Neural progenitor cell (in vitro differentiated cells): ENCODE measurements around the gene WEE1. TPM values are rescaled to one million over a fixed set of nuclear protein-coding genes. Genes with fewer than 3 reads are reported as not detected.

Experiments
- DNase-seq: peaks from one replicate; pipeline ENCODE4 v3.0.0-alpha.2; 2016; ENCODE audit warnings: low spot score
- H2AFZ ChIP-seq: fragments of 200-600 bp; sonication (generic); replicated peaks from 2 replicates; pipeline ENCODE4 v1.6.1; 2016; ENCODE audit warnings: antibody characterized with exemption
- H3F3A ChIP-seq: fragments of 200-600 bp; sonication (generic); 2 replicates; pipeline ENCODE4 v1.6.1; 2016; ENCODE audit warnings: antibody characterized with exemption, low read depth
- H3K27ac ChIP-seq: fragments of 200-600 bp; sonication (generic); 2 replicates; pipeline ENCODE4 v1.5.1; 2016; ENCODE audit warnings: mild to moderate bottlenecking
- H3K27me3 ChIP-seq: fragments of 200-600 bp; sonication (generic); 2 replicates; pipeline ENCODE4 v1.6.1; 2016; ENCODE audit warnings: mild to moderate bottlenecking, moderate library complexity
- H3K36me3 ChIP-seq: fragments of 200-600 bp; sonication (generic); 2 replicates; pipeline ENCODE4 v1.5.1; 2016
- H3K4me1 ChIP-seq: fragments of 200-600 bp; sonication (generic); 2 replicates; pipeline ENCODE4 v1.6.1; 2016; ENCODE audit warnings: mixed run types
- H3K4me2 ChIP-seq: fragments of 200-600 bp; sonication (generic); 2 replicates; pipeline ENCODE4 v1.6.1; 2016
- H3K4me3 ChIP-seq: fragments of 200-600 bp; sonication (generic); 2 replicates; pipeline ENCODE4 v1.5.1; 2016
- H3K79me2 ChIP-seq: fragments of 200-600 bp; sonication (generic); 2 replicates; pipeline ENCODE4 v1.6.1; 2016; ENCODE audit warnings: low read depth
- H3K9ac ChIP-seq: fragments of 200-600 bp; sonication (generic); 2 replicates; pipeline ENCODE4 v1.6.1; 2016
- H3K9me3 ChIP-seq: fragments of 200-600 bp; sonication (generic); 2 replicates; pipeline ENCODE4 v1.5.1; 2016; ENCODE audit warnings: low read depth
- H4K20me1 ChIP-seq: fragments of 200-600 bp; sonication (generic); 2 replicates; pipeline ENCODE4 v1.6.1; 2016; ENCODE audit warnings: low read depth
- H3K27ac Mint-ChIP-seq: 3 replicates; pipeline ENCODE4 v1.8.0; 2021; ENCODE audit warnings: mixed read lengths
- H3K27me3 Mint-ChIP-seq: 2 replicates; pipeline ENCODE4 v1.8.0; 2022; ENCODE audit warnings: low read depth, mild to moderate bottlenecking, inconsistent platforms, moderate library complexity, mixed read lengths; ENCODE audit not compliant: insufficient read depth
- H3K36me3 Mint-ChIP-seq: 3 replicates; pipeline ENCODE4 v1.8.0; 2021; ENCODE audit warnings: mixed read lengths
- H3K4me1 Mint-ChIP-seq: 3 replicates; pipeline ENCODE4 v1.8.0; 2021; ENCODE audit warnings: mixed read lengths
- H3K4me3 Mint-ChIP-seq: 3 replicates; pipeline ENCODE4 v1.8.0; 2021; ENCODE audit warnings: mild to moderate bottlenecking, moderate library complexity, mixed read lengths
- H3K9me3 Mint-ChIP-seq: 3 replicates; pipeline ENCODE4 v1.8.0; 2020; ENCODE audit warnings: mixed read lengths
- CTCF ChIP-seq: fragments of 200-600 bp; sonication (generic); IDR thresholded peaks from 2 replicates; pipeline ENCODE4 v1.5.1; 2017; ENCODE audit warnings: antibody characterized with exemption, mild to moderate bottlenecking
- EZH2 ChIP-seq: fragments of 200-600 bp; sonication (generic); IDR thresholded peaks from 2 replicates; pipeline ENCODE4 v1.6.1; 2017; ENCODE audit warnings: antibody characterized with exemption, mild to moderate bottlenecking, moderate library complexity
- EZH2phosphoT487 ChIP-seq: fragments of 200-600 bp; sonication (generic); IDR thresholded peaks from 2 replicates; pipeline ENCODE4 v1.6.1; 2017; ENCODE audit warnings: antibody characterized with exemption
- total RNA-seq: library from RNA; depleted of rRNA; stranded (reverse); fragments of >200 nt; gene quantifications from 2 replicates; pipeline ENCODE4 v1.2.3, GENCODE V29; 2015; ENCODE audit warnings: low replicate concordance

Gene WEE1
- total RNA-seq, 1 donor from 2014 or later: 156 TPM

GRCh38 chr11:9600166-9600565 lies 26.7 kb downstream of the WEE1 start:
- H3F3A ChIP-seq: peaks cover 3% of the 10 kb centered on the region
- no peaks in the 10 kb centered on the region for H3K9me3 Mint-ChIP-seq
- H3K79me2 ChIP-seq: no peaks in the 10 kb centered on the region
- no peaks in the 10 kb centered on the region for H3K36me3 Mint-ChIP-seq
- no peaks in the 10 kb centered on the region for H3K27me3 ChIP-seq
- peaks cover 11% of the 10 kb centered on the region for H3K4me1 Mint-ChIP-seq
- H4K20me1 ChIP-seq: no peaks in the 10 kb centered on the region
- no peaks in the 10 kb centered on the region for H3K9me3 ChIP-seq
- H3K27me3 Mint-ChIP-seq: peaks cover 8% of the 10 kb centered on the region
- no peak for DNase-seq
- H3K36me3 ChIP-seq: no peaks in the 10 kb centered on the region
- H3K4me3 Mint-ChIP-seq: no peak overlapping the region
- no peak overlapping the region for H3K9ac ChIP-seq
- no peaks in the 10 kb centered on the region for H3K4me1 ChIP-seq
- H3K4me2 ChIP-seq: no peak overlapping the region
- no peak overlapping the region for H3K27ac ChIP-seq
- H2AFZ ChIP-seq: no peak overlapping the region
- TF ChIP-seq EZH2phosphoT487: no peak
- no peak for TF ChIP-seq EZH2
- TF ChIP-seq CTCF: no peak
- H3K27ac Mint-ChIP-seq: no peak overlapping the region
- H3K4me3 ChIP-seq: no peak overlapping the region

- Mint-ChIP-seq H3K4me3 (no peak overlapping the region), H3K27ac (no peak overlapping the region)
- peak overlapping the region; percentile 3 for H2AFZ ChIP-seq
Observed at GRCh38 chr11:9600644-9601036, 27.2 kb downstream of the WEE1 start.

GRCh38 chr11:9601037-9601875 lies 27.8 kb downstream of the WEE1 start:
- no peaks in the 10 kb centered on the region for H3K4me1 ChIP-seq
- no peaks in the 10 kb centered on the region for H3K27me3 ChIP-seq
- peak overlapping the region; percentile 3 for H2AFZ ChIP-seq
- no peak overlapping the region for H3K4me2 ChIP-seq
- Mint-ChIP-seq H3K36me3 (no peaks in the 10 kb centered on the region), H3K9me3 (no peaks in the 10 kb centered on the region), H3K4me1 (peaks cover 11% of the 10 kb centered on the region), H3K4me3 (no peak overlapping the region), H3K27ac (peak overlapping the region; percentile 36), H3K27me3 (peaks cover 4% of the 10 kb centered on the region)
- H3K79me2 ChIP-seq: no peaks in the 10 kb centered on the region
- TF ChIP-seq EZH2phosphoT487 (no peak), CTCF (no peak)
- DNase-seq: no peak
- no peak overlapping the region for H3K27ac ChIP-seq
- no peaks in the 10 kb centered on the region for H3K9me3 ChIP-seq
- no peaks in the 10 kb centered on the region for H3F3A ChIP-seq
- no peaks in the 10 kb centered on the region for H3K36me3 ChIP-seq
- H3K4me3 ChIP-seq: no peak overlapping the region
- no peak overlapping the region for H3K9ac ChIP-seq
- no peaks in the 10 kb centered on the region for H4K20me1 ChIP-seq

More at GRCh38 chr11:9600644-9601036, 27.2 kb downstream of the WEE1 start:
- no peak overlapping the region for H3K4me3 ChIP-seq
- no peak overlapping the region for H3K27ac ChIP-seq
- H3K9ac ChIP-seq: no peak overlapping the region
- no peaks in the 10 kb centered on the region for H3K9me3 Mint-ChIP-seq
- no peaks in the 10 kb centered on the region for H3K27me3 ChIP-seq
- no peaks in the 10 kb centered on the region for H3K4me1 ChIP-seq
- H3K79me2 ChIP-seq: no peaks in the 10 kb centered on the region
- H3K4me1 Mint-ChIP-seq: peaks cover 11% of the 10 kb centered on the region
- TF ChIP-seq CTCF (no peak), EZH2 (no peak), EZH2phosphoT487 (no peak)
- peaks cover 6% of the 10 kb centered on the region for H3K27me3 Mint-ChIP-seq
- DNase-seq: no peak
- no peaks in the 10 kb centered on the region for H4K20me1 ChIP-seq
- no peaks in the 10 kb centered on the region for H3K36me3 Mint-ChIP-seq
- no peaks in the 10 kb centered on the region for H3F3A ChIP-seq
- H3K9me3 ChIP-seq: no peaks in the 10 kb centered on the region
- no peaks in the 10 kb centered on the region for H3K36me3 ChIP-seq
- H3K4me2 ChIP-seq: no peak overlapping the region
